Measurements from ENCODE around the gene SELENOP.

Gene SELENOP

DNA sequence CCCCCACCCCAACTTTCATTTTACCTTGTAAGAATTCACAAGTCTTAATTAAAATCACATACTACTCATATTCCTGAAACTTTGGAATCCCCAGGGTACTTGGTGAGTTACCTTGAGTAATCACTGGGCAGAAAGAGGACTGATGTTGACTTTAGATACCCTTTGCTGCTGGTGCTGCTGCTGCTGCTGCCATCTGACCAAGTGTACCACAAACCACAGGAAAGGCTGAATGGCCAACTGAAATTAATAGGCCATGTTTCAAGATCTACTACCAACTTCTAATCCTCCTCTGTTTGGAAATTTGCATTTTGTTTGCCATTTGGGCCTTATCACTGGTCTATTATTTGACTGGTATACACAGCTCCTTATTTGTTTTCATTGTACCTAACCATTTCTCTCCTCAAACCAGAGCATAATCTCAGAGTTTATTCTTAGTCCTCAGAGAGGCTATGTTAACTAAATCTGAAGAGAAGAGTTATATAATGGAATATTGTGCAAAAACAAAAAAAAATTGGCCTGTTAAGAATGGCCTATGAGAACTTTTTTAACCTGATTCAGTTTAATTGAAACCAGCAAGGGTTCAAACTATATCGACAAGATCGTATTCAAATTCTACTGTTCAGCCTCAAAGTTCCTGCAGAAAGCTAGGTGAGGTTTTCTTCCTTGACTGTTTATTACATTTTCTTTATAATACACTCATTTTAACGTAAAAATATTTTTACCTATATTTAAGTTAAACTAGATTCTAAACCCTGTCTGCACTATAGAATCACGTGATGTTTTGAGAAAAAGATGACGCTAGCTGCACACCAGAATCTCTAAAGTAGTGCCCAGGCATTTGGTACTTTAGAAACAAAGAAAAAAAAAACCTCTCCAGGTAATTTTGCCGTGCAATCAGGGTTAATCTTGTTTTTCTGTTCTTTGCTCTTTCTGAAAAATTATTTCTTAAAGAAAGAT is 13.1 kb downstream of the SELENOP start:
- DNase-seq: no peak

DNA sequence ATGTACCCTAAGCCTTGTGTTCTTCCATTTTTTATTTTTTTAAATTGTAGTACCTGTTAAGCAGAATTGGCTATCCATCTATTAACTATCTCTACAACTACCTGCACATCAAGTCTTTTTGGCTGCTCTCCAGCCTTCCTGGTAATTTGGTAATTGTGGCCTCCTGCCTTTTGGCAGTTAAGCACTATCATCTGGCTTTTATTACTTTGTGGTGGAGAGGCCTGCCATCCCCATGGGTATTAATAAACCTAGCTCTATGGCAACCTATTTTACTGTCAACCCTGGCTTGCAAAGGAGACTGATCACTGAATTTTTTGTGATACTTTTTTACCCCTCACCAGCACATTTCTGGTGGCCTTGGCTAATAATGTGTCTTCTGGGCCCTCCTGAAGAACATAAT is 20.5 kb downstream of the SELENOP start:
- DNase-seq: no peak

DNA sequence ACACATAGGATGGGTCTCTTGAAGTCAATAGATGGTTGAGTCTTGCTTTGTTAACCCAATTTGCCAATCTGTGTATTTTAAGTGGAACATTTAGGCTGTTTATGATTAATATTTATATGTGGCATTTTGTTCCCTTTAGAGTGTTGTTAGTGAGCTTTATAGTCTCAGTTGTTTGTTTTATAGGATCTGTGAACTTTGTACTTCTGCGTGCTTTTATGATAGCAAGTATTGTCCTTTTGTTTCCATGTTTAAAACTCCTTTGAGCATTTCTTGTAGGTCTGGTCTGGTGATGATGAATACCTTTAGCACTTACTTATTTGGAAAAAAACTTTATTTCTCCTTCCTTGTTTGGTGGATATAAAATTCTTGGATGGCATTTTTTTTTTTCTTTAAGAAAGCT is 23.8 kb downstream of the SELENOP start:
- no peak for DNase-seq

DNA sequence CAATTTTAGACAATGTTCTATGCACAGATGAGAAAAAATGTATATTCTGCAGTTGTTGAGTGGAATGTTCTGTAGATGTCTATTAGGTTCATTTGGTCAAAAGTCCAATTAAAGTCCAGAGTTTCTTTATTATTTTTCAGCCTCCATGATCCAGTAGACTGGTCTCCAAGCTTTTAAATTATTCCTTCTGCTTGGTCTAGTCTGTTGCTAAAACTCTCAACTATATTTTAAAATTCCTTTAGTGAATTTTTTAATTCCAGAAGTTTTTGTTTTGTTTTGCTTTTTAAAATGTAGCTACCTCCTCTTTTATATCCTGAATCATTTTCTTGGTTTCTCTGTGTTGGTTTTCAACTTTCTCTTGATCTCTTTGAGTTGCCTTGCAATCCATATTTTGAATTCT is 24.6 kb downstream of the SELENOP start:
- no peak for DNase-seq

DNA sequence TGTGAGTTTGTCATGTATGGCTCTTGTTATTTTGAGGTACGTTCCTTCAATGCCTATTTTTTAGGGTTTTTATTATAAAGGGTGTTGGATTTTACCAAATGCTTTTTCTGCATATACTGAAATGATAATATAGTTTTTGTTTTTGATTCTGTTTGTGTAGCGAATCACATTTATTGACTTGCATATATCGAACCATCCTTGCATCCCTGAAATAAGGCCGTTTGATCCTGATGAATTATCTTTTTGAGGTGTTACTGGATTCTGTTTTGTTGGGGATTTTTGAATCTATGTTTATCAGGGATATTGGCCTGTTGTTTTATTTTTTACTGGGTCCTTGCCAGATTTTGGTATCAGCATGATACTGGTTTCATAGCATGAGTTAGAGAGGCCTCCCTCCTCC is 25.9 kb downstream of the SELENOP start:
- no peak for DNase-seq

DNA sequence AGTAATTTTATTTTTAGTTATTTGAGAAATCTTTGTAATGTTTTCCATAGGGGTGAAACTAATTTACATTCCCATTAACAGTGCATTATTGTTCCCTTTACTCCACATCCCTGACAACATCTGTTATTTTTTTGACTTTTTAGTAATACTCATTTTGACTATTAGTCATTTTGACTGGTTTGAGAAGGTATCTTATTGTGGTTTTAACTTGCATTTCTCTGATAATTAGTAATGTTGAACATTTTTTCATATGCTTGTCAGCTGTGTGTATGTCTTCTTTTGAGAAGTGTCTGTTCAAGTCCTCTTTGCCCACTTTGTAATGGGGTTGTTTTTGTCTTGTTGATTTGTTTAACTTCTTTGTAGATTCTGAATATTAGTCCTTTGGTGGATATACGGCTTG is 27.6 kb downstream of the SELENOP start:
- DNase-seq: no peak

DNA sequence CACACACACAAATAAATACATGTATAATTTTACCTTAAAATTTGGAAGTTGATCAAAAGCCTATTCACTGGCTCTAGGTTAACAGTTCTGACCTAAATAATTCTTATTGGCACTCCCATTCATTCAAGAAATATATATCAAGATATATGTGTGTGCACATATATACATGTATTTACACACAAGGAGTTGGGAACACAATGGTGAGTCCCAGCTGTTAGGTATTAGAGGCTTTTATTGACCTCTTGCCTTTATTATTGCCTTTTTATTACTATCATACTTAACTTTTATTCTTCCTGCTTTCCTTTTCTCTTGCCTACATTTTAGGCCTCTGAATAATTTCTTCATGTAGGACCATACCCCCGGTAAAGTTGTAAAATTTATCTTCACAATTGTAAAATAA is 30.1 kb downstream of the SELENOP start:
- no peak for DNase-seq

DNA sequence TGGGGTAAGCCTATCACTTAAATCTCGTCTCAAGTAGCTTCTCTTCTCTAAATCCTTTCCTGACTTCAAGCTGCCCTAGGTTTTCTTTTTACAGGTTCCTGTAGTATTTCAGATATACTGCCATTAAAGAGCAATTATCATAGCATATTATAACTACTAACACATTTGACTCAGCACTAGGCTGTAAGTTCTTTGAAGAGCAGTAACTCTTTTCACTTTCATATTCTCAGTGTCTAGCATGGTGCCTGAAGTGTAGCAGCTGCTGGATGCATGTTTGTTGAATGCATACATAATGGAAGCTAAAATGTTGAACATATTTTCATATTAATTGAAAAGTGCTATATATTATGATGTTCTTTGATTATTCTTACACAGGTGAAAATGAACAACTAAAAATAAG is 32.6 kb downstream of the SELENOP start:
- DNase-seq: peak; percentile 2

DNA sequence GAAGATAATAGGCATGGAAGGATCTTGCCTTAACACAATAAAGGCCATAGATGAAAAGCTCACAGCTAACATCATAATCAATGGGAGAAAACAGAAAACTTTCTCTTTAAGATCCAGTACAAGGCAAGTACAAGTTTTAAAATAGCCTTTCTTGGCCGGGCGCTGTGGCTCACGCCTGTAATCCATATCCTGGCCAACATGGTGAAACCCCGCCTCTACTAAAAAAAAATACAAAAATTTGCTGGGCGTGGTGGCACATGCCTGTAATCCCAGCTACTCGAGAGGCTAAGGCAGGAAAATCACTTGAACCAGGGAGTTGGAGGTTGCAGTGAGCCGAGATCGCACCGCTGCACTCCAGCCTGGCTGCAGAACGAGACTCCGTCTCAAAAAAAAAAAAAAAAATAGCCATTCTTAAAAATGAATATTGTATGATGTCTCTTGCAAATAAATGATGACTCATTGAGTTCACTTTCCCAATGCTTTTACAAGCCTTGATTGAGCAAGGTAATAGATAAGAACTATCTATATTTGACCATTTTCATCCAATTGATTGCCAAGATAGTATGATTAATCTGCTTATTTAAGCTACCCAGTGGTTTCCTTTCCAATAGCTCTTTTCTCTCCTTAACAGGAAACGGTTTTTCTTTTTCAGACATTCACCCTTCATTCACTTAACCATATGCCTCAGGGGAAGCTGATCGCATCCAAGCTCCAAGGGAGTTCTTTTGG is 39.3 kb downstream of the SELENOP start:
- DNase-seq: no peak

DNA sequence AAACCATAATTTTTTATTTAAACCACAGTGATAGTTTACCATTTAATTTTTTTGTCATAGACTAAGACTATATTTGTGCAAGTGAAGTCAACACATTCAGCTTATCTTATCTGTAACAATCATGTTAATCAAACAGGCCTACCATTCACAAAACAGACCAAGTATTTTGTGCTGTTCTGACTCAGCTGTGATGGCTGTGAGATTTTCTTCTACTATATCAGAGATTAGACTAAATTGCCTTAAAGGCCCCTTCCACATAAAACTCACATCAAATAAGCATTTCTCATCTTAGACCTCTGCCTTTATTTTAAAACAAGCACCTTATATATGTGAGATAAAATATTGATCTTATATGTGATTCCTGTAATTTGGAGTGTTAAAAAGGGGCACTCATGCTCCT is 41.7 kb downstream of the SELENOP start:
- DNase-seq: no peak

DNA sequence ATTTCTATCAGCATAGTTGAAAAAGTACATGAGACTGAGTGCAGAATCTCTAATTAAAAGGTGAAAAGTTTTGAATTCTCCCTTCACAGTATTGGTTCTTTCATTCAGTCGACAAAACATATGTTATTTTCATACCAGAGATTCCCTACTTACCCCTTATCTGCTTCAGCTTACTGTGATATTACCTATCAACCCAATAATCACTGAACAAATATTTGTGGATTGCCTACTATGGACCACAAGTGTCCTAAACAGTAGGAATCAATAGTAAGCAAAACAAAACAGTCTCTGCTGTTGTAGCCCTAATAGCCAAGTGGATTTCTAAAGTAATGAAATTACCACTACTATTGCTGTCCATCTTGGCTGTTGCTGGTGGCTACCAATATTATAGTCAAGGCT is 43.6 kb downstream of the SELENOP start:
- DNase-seq: no peak

DNA sequence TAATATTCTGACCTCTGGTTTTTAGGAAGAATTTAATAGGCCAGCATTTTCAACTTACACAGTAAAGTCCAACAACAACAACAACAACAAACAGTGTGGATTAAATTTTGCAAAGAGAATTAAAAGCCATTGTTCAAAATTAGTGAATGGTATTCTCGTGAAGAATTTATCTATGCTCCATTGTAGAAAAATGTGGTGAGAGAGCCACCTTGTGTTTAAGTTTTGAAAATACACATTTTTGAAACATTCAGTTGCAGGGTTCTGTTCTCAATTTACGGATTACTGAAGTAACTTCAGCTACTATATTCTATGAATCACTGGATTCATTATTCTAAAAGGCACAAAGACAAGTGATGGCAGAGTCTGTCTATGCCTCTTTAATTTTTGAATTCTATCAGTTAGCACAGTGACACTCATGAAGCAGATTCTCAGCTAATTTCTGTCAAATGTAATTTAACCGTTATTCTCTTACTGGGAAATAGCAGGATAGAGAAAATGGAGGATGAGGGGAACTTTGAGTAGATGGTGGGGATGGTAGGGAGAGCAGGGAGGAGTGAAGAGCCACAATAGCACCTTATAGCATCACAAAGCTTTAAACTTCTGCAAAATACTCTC is 44.1 kb downstream of the SELENOP start:
- DNase-seq: peak; percentile 29

DNA sequence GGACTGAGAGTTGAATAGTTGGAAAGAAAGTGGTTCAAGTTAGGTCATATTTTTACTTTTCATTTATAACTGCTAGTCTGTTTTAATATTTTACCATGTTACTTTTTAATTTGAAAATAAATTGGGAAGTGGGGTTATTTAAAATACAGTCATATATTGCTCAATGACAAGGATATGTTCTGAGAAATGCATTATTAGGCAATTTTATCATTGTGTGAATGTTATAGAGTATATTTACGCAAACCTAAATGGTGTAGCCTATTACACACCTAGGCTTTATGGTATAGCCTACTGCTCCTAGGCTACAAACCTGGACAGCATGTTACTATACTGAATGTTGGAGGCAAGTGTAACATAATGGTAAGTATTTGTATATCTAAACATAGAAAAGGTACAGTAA is 49.9 kb downstream of the SELENOP start:
- no peak for DNase-seq

DNA sequence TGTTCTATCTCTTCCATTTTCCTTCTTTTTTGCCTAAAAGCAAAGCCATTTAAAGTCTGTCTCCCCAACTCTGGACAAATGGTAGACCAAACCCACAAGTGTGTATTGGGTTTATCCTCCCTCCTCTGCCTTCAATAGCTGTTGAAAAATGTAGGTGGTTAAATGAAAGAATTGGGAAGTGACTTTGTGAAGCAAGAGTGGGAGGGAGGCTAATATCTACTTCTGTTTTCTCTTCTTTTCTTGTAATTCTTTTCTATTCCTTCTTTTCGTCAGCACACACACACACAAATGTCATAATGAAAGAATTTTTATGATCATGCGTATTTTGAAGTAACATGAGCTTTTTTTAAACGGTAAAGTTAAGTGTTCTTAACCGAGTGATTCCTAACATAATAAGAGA is 51.3 kb downstream of the SELENOP start:
- no peak for DNase-seq

DNA sequence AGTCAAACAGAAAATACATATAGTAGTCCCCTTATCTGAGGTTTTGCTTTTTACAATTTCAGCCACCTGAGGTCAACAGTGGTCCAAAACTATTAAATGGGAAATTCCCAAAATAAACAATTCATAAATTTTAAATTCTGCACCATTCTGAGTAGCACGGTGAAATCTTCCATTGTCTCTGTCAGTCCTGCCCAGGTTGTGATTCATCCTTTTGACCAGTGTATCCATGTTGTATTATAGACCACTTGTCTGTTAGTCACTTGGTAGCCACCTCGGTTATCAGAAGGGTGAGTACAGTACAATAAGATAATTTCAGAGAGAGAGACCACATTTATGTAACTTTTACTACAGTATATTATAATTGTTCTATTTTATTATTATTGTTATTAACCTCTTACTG is 52.2 kb downstream of the SELENOP start:
- DNase-seq: no peak

DNA sequence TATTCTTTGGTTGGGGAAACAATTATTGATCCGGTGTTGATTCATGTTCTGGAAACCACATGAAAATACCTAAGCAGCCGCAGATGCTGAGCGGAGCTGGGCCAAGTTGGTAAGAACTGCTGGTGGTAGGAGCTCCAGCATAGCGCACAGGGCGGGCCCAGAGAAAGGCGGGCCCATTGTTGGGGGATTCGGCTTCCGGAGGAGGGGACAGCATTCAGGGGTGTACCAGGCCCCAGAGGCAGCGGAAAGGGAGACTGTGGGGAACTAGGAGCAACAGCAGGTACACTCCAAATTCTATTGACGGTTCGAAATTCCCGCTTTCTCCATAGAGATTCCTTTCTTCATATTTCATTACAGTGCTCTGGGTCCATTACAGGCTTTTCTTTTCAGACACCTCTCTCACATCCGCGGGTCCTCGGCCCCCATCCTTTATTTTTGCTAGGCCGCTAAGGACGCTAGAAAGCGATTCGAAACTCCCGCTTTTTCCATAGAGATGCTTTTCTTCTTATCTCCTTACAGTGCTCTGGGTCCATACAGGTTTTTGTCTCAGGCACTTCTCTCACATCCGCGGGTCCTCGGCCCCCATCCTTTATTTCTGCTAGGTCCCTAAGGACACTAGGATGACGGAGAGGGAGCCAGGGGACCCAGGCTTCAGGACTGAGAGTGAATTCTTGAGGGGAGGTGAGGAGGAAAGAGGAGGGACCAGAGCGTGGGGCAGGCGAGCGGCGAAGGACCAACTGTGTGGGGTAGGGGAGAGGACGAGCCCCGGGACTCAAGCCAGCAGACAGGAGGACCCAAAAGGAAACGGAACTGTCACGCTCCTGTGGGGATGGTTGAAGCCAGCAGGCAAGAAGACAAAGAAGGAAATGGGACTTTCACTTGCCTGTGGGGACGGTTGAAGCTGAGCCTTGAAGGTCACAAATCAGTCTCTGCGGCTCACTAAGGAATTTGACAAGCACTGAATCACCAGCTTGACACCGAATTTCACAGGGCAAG is 54.8 kb downstream of the SELENOP start, which contains the start of gene CCDC152:
Gene CCDC152 (plus strand): TSS at position 213 of the 996 bp plus-strand sequence. CDS start 2,304 bp downstream, outside the sequence.
- DNase-seq: peak; percentile 60

DNA sequence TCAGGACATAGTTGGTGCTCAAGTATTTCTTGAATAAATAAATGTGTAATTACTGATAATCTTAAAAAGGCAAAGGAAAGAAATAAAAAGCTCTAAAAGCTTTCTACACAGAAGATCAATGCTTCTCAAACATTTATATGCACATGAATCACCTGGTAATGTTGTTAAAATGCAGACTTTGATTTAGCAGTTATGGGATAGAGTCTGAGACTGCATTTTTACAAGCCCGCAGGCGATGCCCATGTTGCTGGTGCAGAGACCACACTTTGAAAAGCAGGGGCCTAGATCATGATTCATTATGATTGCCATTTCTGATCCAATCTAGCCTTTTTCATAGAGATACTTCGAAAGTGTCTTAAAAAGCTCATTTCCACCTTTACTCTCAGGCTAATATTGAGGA is 58.6 kb downstream of the SELENOP start:
- DNase-seq: no peak

DNA sequence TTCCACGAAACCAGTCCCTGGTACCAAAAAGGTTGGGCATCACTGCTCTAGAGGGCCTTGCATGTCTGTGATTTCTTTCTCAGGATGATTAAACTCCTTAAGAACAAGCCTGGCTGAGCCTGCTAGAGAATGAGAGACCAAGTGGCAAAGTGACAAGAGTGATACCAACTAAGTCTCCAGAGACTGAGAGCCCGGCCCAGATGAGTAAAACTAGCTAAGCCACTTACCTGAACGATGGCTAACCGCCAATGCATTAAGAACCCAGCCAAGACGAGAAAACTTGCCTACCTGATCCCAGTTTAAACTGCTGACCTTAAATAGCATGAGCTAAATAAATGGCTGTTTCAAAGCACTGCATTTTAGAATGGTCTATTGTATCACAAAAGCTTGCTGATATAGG is 60.6 kb downstream of the SELENOP start:
- DNase-seq: no peak

DNA sequence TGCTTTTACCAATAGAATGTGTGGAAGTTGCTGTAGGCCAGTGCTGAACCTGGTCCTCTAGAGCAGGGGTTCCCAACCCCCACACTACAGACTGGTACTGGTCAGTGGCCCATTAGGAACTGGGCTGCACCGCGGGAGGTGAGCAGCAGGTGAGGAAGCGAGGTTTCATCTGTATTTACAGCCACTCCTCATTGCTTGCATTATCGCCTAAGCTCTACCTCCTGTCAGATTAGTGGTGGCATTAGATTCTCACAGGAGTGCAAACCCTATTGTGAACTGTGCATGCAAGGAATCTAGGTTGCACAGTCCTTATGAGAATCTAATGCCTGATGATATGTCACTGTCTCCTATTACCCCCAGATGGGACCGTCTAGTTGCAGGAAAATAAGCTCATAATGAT is 61.2 kb downstream of the SELENOP start:
- no peak for DNase-seq
